GM19035 (cell line): ENCODE data around the gene PTGS1.
"Not testable (repeated sequence)": the region's sequence is repeated elsewhere in the genome, so short reads cannot be mapped to it uniquely, and the experiment has no call there.

ENCODE experiments used
- ATAC-seq: cut with Tn5 transposase; IDR thresholded peaks from one replicate; pipeline ENCODE4 v1.9.1; 2021; ENCODE audit not compliant: unreplicated experiment

The PTGS1 gene

DNA sequence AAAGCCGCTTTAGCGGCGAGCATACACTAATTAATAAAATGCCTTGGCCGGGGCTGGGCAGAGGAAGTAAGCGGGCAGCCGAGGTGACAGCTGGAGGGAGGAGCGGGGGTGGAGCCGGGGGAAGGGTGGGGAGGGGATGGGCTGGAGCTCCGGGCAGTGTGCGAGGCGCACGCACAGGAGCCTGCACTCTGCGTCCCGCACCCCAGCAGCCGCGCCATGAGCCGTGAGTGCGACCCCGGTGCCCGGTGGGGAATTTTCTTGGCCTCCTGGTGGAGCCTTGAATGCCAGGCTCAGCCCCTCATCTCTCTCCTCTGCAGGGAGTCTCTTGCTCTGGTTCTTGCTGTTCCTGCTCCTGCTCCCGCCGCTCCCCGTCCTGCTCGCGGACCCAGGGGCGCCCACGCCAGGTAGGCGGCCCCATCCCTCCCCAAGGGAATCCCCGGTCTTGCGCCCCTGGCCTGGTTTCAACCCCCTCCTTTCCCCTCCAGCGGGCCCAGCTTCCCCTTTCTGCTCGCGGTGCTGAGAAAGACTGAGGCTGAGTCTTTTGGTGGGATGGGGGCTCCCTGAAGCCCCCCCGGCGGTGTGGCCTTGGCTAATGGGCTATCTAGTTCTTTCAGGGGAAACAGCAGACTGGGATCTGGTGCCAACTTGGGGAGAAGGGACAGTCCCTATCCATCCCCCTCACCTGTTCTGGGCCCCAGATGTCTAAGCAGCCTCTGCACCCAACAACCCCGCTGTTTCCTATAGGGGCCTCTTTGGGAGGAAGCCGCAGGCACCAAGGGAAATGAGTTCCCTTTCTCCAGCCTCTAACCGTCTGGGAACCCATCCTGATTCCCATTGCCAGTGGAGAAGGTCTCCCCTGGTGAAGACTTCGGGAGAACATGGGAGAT, at the start of gene PTGS1:
TSS of gene PTGS1 (plus strand) at position 156 of the 887 bp plus-strand sequence. CDS start at position 217, 61 bp downstream.
- peak; percentile 46 for ATAC-seq

DNA sequence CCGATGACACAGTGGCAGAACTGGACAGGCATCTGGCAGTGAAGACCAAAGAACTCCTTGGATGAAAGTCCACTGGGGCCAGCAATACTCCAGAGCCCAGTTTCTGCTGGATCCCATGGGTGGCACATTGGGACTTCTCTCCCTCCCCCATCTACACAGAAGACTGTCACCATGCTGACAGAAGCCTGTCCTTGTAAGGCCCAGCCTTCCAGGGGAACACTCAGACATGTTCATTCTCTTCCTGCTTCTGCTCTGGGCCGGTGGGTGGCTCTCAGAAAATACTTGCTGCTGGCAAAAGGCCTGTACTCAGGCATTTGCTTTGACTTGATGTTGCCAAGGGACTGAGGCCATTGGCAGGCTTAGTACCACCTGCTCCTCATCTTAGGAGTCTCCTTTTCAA, 48.3 kb upstream of the PTGS1 start:
- no peak for ATAC-seq

DNA sequence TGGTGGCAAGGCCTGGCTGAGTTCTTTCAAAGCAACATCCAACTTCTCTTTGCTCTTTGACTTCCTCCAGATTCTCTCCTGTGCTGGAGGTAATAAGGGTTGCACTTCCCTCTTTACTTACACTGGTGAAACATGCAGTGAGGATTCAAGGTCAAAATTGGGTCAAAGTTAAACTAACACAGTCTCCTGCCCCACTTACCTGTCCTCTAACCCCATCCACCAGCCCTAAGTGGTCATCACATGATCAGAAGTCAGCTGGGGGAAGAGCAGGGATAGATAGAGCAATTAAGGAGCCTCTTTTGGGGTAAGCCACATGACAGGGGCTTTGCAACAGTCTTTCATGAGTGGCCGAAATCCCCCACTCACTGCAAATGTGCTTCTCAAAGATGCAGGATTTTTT, 46.2 kb upstream of the PTGS1 start:
- not testable (repeated sequence) for ATAC-seq

DNA sequence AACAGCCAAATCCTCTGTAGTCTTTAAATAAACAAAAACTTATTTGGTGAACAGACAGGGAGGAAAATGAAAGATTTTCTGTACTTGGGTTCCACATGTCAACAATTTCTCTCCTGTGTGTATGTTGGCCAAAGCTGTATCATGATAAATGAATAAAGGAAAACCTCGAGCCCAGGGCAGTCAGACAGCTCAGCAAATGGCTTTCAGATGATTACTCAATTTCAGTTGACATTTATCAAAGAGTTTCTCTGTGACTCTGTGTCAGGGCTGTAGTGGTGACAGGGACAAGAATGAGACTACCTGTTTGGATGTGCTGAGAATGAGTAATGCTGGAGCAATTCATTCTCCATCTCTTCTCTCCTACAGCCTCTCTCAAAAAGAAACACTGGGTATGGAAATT, 45.7 kb upstream of the PTGS1 start:
- ATAC-seq: no peak

DNA sequence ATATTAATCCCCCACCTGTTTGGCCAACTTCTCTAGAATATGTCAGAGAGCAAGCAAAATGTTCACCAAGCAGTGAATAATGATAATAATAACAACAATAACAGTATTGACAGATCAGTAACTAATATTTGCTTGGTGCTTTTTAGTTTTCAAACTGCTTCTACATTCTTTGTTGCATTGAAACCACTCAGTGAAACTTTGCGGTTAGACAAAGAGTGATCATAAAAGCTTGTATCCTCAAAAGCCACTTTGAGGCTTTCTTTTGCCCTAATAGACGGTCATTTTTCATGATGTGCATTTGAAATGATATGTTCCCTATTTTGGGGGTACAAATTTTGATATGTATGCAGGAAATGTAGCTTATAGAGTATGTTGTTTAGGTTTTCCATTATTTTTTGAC, 43.6 kb upstream of the PTGS1 start:
- ATAC-seq: no peak

DNA sequence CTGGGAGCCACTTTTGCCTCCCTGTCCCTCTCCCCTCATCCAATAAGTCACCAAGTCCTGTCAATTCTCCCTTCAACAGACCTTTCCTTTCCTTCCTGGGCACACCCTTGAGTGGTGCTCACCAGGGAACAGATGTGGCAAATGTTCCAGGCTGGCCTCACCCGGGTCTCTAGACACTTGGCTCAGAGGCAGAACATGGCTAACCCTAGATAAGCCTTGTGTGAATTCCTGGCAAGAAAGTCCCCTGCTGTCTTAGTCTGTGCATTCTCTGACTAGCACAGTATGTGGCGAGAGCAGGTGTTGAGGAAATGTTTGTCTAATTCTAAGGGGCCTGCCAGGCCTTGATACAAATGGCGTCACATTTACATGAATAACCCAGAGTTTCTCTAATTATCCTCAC, 41.2 kb upstream of the PTGS1 start:
- ATAC-seq: no peak

DNA sequence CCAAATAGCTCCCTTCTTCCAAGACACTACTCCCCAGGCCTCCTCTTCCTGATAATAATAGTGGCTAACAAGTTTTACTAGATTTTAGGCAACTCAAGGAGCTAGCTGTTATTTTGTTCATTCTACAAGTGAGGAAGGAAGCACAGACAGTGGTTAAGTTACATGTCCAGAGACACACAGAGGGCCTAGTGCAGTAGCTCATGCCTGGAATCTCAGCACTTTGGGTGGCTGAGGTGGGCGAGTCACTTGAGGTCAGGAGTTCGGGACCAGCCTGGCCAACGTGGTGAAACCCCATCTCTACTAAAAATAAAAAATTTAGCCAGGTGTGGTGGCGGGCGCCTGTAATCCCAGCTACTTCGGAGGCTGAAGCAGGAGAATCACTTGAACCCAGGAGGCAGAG, 40.4 kb upstream of the PTGS1 start:
- not testable (repeated sequence) for ATAC-seq

DNA sequence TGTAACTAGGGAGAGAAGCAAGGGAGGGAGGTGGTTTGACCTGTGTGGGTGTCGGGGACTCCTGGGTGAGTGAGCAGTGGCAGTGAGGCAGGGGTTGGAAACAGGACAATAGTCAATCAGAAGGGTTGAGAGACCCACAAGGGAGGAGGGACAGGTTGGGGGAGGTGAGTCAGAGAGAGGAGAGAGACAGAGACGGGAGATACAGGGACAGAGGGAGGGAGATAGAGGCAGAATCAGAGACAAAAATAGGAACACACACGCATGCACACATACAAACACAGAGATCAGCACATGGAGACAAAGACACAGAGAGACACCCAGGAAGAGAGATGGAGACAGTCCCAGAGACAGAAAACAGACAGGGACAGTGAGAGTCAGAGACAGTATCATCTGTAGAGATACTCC, 39.3 kb upstream of the PTGS1 start:
- no peak for ATAC-seq

DNA sequence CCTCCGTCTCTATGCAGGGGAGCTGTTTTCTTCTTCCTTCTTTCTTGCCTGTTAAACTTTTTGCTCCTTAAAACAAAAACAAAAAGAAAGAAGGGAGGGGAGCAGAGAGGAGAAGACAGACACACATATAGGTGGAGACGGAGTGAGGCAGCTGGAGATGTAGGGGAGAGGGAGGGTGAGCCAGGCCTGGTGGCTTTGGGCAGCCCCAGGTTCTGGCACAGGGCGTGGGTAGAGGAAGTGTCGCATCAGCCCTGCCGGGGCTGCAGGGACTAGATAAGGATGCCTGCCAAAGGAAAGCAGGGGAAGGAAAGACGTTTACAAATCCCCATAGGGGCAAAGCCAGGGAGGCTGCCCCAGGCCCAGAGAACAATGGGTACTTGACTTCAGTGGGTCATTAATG, 38.7 kb upstream of the PTGS1 start:
- ATAC-seq: no peak

DNA sequence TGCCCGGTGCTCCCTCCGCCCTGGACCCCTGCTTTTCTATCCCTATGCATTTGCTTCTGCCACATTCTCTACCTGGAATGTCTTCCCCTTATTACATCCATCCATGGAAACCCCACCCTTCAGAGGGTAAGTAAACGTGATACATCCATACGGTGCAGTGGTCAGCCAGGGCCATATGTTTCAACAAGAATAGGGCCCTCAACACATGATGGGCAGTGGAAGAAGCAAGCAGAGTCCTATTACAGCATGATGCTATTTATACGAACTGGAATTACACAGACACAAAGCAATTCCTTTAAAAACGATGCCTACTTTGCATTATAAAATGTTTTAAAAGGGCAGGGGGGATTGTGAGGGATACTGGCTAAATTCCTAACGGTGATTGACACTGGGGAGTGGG, 38.2 kb upstream of the PTGS1 start:
- ATAC-seq: no peak

DNA sequence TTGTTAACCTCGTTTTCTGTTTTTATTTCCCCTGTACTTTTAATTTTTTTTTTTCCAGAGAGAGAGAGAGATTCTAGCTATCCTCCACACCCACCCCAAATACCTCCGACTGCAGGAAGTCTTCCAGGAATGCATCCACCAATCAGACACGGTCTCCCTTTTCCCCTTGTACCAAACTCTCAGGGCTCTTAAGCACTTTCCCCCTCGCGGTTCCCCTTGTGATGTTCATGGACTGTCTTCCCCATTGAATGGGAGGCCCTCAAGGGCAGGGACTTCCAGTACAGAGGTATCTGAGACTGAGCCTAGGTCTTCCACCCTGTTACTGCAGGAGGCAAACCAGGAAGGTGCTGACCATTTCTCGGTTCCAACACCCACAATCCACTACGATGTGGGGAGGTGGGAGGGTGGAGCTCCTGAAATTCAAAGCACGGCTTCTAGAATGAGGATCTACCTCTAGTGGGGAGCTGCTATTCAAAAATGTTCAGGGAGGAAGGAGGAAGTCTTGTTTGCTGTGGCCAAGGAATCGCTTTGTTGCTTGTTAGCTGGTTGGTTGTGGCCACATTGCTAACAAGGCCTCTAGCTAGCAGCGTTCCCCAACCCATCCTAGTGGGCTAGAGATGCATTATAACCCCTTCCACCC, 37.5 kb upstream of the PTGS1 start:
- no peak for ATAC-seq

DNA sequence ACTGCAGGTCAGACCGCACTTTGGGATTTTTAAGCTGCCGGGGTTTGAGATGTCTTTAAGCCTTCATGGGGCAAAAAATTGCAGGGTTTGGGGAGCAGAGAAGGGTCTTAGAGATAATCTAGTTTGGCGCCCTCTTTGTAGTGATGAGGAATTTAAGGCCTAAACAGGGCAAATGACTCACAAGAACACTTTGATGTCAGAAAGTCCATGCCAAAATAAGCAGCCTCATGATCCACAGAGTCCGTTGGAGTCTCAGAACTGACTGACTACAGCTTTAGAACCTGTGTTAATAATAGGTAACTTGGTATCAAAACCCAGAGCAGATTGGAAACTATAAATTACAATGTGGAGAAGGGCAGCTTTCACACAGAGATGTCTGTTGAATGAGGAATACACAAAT, 35.9 kb upstream of the PTGS1 start:
- ATAC-seq: no peak

DNA sequence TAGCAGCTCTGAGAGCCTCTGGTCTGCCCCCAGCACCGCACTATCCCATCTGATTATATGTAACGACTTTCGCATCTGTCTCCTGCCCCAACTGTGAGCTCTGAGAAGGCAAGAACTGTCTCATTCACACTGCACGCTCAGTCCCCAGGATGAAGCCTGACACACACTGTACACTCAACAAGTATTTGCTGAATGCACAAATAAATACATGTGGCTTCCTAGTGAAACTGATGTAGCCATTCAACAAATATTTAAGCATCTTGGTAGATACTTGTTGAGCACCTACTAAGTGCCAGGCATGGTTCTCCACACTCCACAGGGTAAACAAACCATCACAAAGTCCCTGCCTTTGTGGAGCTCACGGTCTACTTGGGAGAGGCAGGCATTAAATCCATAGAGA, 34.6 kb upstream of the PTGS1 start:
- no peak for ATAC-seq

DNA sequence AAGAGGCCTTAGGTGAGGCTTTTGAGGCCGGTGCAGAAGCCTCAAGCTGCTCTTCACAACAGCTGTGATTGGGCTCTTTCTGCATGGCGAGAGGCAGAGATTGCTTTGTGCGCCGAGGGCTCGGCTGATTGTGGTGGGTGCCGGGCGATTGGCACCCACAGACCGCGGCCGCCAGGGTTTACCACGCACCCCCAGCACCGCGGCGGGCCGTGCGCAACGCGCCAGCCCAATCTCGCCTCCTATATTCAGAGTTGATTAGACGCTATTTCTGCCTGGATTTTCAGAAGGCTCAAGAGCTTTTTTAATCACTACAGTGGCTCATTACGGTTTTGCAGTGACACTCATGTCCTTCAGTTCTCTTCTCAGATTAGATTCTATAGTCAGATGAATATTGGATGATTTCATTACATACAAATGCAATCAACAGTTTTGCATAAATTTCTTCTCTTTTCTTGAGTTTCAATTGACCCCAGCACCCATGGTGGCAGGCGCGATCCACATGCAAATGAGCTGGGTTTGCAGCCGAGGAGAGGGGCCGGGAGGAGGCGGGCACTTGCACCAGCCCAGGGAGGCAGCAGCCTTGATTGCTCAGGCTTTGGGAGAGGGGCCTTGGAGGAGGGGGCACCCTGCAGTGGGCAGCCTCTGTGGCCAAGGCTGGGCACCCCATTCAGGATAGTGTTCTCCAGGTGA, 33.8 kb upstream of the PTGS1 start:
- ATAC-seq: no peak

DNA sequence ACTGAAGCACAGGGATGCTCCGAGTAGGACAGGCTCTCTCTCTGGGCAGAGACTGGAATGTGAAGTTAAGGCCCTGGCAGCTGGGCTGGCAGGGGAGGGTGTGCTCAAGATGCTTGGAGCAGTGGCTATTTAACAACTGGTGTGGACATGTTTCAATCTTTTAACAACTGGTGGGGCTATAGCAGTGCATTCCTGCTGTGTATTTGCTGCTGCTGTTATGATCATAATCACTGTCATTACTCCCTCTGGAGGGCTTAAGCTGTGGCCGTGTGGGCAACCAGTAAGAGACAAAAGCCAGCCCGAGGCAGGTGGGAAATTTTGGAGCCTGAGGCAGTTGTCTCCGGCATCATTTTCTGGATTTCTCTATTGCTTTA, 33.3 kb upstream of the PTGS1 start:
- no peak for ATAC-seq

DNA sequence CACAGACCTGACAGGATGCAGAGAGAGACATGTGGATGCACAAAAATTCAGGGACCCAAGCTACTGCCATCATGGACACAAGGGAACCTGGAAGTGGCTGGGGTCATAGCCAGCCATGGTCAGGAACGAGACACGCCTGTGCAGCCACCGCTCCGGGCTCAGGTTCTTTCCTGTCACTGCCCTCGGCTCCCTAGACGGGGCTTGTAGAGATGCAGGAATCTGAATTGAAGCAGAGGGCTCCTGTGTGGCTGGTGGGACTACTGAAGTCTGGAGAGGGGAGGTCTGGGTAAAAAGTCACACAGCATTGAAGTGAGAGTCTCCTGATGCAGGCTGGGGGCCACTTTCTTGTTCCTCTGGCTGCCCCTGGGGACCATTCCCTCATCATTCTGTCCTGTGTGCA, 32.3 kb upstream of the PTGS1 start:
- no peak for ATAC-seq

DNA sequence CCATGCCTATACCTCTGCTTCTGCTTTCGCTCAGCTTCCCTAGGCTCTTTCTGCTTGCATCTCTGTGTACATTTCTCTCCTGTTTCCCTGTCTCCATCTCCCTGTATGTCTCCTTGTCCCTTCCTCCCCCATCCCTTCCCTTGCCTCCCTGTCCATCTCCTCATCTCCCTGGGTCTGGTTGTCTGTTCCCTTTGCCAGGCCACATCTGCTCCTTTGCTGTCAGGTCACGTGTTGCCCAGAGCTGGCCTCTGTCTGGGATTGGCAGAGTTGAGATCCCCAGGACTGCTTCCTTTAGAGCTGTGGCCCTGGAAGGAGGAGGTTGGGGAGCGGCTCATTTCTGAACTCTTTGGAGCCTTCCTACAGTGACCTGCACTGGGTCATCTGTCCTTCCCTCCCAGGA, 31.8 kb upstream of the PTGS1 start:
- no peak for ATAC-seq

DNA sequence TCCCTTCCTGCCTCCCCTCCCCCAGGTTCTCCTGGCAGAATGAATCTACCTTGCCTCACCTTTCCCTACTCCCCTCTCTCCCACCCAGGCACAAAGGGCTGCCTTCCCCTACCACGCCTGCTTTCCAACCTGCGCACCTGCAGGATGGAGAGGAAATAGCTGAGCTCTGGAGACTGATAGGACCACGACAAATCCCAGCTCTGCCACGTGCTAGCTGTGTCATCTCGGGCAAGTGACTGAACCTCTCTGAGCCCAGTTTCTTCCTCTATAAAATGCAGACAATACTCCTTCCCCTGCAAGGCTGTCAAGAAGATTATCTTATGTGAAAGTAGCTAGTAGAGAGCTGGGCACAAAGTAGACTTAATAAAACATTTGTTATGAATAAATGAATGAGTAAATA, 31.2 kb upstream of the PTGS1 start:
- ATAC-seq: no peak

DNA sequence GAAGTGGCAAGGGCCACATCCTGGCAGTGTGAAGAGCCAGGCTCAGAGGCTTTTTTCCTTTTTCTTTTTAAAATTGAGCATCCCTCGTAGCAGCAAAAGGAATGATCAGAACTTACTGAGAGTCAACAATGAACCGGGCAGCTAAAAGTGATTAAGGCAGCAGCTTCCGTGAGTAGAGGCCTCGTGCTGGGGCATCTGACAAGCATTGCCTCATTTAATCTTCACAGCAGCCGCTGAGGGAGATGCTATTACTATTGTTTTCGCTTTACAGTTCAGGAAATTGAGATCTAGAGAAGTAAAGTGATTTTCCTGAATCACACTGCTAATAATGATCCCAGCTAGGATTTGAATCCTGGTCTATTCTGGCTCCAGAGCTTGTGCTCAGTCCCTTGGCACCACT, 30.7 kb upstream of the PTGS1 start:
- no peak for ATAC-seq

DNA sequence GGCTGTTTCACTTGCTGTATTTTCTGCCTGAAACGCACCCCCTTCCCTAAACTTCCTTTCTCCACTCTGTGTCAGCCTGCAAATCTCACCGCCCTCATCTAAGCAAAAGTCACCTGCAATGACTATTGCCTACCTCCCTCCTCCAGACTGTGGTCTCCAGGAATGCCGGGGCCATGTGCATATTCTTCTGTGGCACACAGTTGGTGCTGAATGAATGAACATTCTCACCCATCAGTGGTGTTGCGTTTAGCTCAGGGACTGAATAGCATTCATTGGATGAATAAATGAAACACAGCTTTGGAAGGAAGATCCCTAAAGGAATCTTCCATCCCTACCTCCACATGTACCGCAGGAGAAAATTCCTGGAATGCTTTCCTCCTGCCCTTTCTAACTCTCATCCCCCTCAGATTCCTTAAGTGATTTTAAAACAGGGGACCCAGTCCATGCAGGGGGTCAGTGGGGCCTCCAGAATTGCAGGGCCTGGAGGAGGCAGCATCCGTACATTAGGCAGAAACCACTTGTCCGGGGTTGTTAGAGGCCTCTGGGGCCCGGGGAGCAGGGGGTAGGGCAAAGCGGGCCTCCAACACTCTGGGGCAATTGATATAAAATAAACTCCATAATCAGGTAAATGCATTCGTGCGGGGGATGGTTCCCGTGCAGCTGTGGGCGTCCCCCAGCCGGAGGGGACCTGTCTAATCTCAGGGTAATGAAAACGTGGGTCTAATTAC, 28.3 kb upstream of the PTGS1 start:
- ATAC-seq: no peak
